ENCODE results near the gene A2M. TPM values are rescaled to one million over a fixed set of nuclear protein-coding genes. Genes with fewer than 3 reads are reported as not detected.

The A2M gene
- total and polyA plus RNA-seq, 2 of the 13 experiments (the other 11 are each of a cell fraction or from before 2014, with no cell fraction given): 2,807 to 6,551 TPM

DNA sequence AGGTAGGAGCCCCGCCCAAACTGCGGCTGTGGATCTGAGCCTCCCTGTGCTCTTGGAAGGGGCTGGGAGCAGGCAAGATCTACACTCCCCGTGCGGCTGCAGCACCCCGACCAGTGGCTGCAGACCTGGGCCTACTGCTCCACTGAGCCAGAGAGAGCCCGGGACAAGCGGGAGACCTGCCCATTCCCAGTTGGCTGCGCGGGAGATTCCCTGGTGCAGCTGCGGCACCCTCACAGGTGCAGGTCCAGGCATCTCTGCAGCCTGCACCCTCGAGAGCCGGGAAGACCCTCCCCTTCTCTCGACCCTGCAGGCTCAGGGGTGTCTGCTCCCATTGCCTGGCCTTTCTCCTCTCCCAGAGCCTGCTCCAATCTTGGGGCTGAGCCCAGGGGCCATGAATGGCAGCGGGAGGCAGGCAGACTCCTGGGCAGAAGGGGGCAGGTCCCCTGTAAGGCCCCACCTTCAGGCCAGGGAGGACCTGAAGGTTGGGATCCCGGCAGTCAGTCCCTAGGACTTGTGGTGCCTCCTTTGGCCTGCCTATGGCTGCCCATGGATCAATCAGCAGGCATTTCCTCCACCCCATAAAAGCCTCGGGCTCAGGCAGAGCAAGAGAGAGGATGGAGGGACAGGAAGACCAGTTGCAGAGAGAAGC is 8.8 kb upstream of the A2M start:
- intact Hi-C loops (cut with micrococcal nuclease; ENCODE audit: unreplicated experiment) (no loop called here), in situ Hi-C loops (cut with HindIII; ENCODE audit: extremely low pct_ligation_motif_present, low pct_unique_long_range_greater_than_20kb) (no loop called here)
- Histone ChIP-seq H4K20me1 (ENCODE audit: insufficient read depth, low read length) (no peaks in the 10 kb centered on the region), H2AFZ (ENCODE audit: low read length) (no peak overlapping the region), H3K27me3 (ENCODE audit: control insufficient read depth in 1 of 2, insufficient read depth in 2 of 2, low read length in 2 of 2) (no peaks in the 10 kb centered on the region; a peak in 1 of 5 replicates), H3K4me3 (replicated peaks in 1 of 3; ENCODE audit: insufficient read depth in 1 of 3, low read depth in 2 of 3, low read length in 3 of 3) (no peak overlapping the region), H3K27ac (ENCODE audit: extremely low read length, insufficient read depth, low read length) (peak overlapping the region; percentile 85), H3K4me2 (ENCODE audit: low read depth, low read length) (no peak overlapping the region), H3K79me2 (ENCODE audit: insufficient read depth, low read length) (no peaks in the 10 kb centered on the region), H3K9me3 (ENCODE audit: low read length) (0 out of 2 replicates have a peak, but pooled peaks cover 4% of the 10 kb centered on the region), H3K36me3 (replicated peaks in 1 of 2; ENCODE audit: control insufficient read depth in 1 of 2, insufficient read depth in 2 of 2, low read length in 2 of 2) (no peaks in the 10 kb centered on the region), H3K9ac (ENCODE audit: insufficient read depth, low read depth, low read length) (no peak overlapping the region), H3K4me1 (ENCODE audit: insufficient read depth, low read length) (peaks cover 79% of the 10 kb centered on the region)
- TF ChIP-seq FOXM1 (CRISPR knock-in tag; IDR thresholded peaks at IDR 0.05): no peak
- TF ChIP-seq ZNF263 (CRISPR knock-in tag; IDR thresholded peaks at IDR 0.05): peak; percentile 7; the same call in 1 of the 2 replicates
- 0 out of 2 replicates have a peak, but pooled peaks have one; percentile 62 for TF ChIP-seq ZBTB4 (CRISPR knock-in tag; IDR thresholded peaks at IDR 0.05; ENCODE audit: borderline replicate concordance)
- no peak for TF ChIP-seq MXD4 (CRISPR knock-in tag; IDR thresholded peaks at IDR 0.05)
- TF ChIP-seq, protein P1, sequence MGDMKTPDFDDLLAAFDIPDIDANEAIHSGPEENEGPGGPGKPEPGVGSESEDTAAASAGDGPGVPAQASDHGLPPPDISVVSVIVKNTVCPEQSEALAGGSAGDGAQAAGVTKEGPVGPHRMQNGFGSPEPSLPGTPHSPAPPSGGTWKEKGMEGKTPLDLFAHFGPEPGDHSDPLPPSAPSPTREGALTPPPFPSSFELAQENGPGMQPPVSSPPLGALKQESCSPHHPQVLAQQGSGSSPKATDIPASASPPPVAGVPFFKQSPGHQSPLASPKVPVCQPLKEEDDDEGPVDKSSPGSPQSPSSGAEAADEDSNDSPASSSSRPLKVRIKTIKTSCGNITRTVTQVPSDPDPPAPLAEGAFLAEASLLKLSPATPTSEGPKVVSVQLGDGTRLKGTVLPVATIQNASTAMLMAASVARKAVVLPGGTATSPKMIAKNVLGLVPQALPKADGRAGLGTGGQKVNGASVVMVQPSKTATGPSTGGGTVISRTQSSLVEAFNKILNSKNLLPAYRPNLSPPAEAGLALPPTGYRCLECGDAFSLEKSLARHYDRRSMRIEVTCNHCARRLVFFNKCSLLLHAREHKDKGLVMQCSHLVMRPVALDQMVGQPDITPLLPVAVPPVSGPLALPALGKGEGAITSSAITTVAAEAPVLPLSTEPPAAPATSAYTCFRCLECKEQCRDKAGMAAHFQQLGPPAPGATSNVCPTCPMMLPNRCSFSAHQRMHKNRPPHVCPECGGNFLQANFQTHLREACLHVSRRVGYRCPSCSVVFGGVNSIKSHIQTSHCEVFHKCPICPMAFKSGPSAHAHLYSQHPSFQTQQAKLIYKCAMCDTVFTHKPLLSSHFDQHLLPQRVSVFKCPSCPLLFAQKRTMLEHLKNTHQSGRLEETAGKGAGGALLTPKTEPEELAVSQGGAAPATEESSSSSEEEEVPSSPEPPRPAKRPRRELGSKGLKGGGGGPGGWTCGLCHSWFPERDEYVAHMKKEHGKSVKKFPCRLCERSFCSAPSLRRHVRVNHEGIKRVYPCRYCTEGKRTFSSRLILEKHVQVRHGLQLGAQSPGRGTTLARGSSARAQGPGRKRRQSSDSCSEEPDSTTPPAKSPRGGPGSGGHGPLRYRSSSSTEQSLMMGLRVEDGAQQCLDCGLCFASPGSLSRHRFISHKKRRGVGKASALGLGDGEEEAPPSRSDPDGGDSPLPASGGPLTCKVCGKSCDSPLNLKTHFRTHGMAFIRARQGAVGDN (CRISPR knock-in tag; IDR thresholded peaks at IDR 0.05): peak; percentile 61
- TF ChIP-seq, protein P2, sequence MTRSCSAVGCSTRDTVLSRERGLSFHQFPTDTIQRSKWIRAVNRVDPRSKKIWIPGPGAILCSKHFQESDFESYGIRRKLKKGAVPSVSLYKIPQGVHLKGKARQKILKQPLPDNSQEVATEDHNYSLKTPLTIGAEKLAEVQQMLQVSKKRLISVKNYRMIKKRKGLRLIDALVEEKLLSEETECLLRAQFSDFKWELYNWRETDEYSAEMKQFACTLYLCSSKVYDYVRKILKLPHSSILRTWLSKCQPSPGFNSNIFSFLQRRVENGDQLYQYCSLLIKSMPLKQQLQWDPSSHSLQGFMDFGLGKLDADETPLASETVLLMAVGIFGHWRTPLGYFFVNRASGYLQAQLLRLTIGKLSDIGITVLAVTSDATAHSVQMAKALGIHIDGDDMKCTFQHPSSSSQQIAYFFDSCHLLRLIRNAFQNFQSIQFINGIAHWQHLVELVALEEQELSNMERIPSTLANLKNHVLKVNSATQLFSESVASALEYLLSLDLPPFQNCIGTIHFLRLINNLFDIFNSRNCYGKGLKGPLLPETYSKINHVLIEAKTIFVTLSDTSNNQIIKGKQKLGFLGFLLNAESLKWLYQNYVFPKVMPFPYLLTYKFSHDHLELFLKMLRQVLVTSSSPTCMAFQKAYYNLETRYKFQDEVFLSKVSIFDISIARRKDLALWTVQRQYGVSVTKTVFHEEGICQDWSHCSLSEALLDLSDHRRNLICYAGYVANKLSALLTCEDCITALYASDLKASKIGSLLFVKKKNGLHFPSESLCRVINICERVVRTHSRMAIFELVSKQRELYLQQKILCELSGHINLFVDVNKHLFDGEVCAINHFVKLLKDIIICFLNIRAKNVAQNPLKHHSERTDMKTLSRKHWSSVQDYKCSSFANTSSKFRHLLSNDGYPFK (CRISPR knock-in tag; IDR thresholded peaks at IDR 0.05; ENCODE audit: borderline replicate concordance): 0 out of 2 replicates have a peak, but pooled peaks have one; percentile 41
- TF ChIP-seq FIP1L1 (IDR thresholded peaks at IDR 0.05; ENCODE audit: borderline replicate concordance, insufficient read depth, low read depth, low read length): no peak
- TF ChIP-seq ZBTB38 (CRISPR knock-in tag; IDR thresholded peaks at IDR 0.05): peak; percentile 81
- TF ChIP-seq ZFP91 (CRISPR knock-in tag; IDR thresholded peaks at IDR 0.05; ENCODE audit: borderline replicate concordance): peak; percentile 28; the same call in 1 of the 2 replicates
- 0 out of 2 replicates have a peak, but pooled peaks have one; percentile 28 for TF ChIP-seq FOXC1 (CRISPR knock-in tag; IDR thresholded peaks at IDR 0.05; ENCODE audit: borderline replicate concordance)
- BruUV-seq (replicated peaks): no TSS peak
- CTCF ChIA-PET (ENCODE audit: low intra/inter-chr PET ratio, low total read pairs): no interaction called here
- FAIRE-seq (no peak), DNase-seq (ENCODE audit: low spot score) (no peak), ATAC-seq (no peak)
- WGBS (ENCODE audit: low lambda C conversion rate): 94% methylated on average over 2 of the region's 16 CpGs
- POLR2A ChIA-PET: interaction anchor here (1.1 to 5.4 kb wide), 3 partner anchors 9 to 11 kb away, joined by 3 to 40 read pairs (median 5); partner anchors contain the start of gene A2M

Data from HepG2 (cell line).